Astrocyte (in vitro differentiated cells and primary cell): ENCODE results near the gene CRLF2. TPM values are rescaled to one million over a fixed set of nuclear protein-coding genes. Genes with fewer than 3 reads are reported as not detected.

ENCODE experiments used
- DNase-seq: peaks from one replicate; pipeline ENCODE4 v3.0.0-alpha.2; 2010; ENCODE audit warnings: low read depth
- FAIRE-seq: peaks from 2 replicates; lab custom pipeline; 2011; peaks lifted over from hg19 to GRCh38; lab: Jason Lieb, UNC
- H2AFZ ChIP-seq: 2 replicates; pipeline ENCODE4 v1.6.0; 2012; ENCODE audit warnings: low read depth, low read length, inconsistent platforms
- H3K27ac ChIP-seq: 2 replicates; pipeline ENCODE4 v1.5.1; 2011; ENCODE audit warnings: low read depth, low read length, inconsistent platforms
- H3K27me3 ChIP-seq: 2 replicates; pipeline ENCODE4 v1.6.0; 2011; ENCODE audit warnings: low read length, inconsistent platforms; ENCODE audit not compliant: insufficient read depth
- H3K36me3 ChIP-seq: 2 replicates; pipeline ENCODE4 v1.5.1; 2011; ENCODE audit warnings: low read length, inconsistent platforms; ENCODE audit not compliant: insufficient read depth
- H3K4me1 ChIP-seq: 2 replicates; pipeline ENCODE4 v1.5.1; 2011; ENCODE audit warnings: low read length, inconsistent platforms; ENCODE audit not compliant: insufficient read depth
- H3K4me2 ChIP-seq: 2 replicates; pipeline ENCODE4 v1.6.0; 2012; ENCODE audit warnings: low read length, inconsistent platforms
- H3K4me3 ChIP-seq: 2 replicates; pipeline ENCODE4 v1.5.1; 2011; ENCODE audit warnings: low read depth, mild to moderate bottlenecking, low read length, inconsistent platforms; ENCODE audit not compliant: insufficient read depth
- H3K79me2 ChIP-seq: 2 replicates; pipeline ENCODE4 v1.6.0; 2012; ENCODE audit warnings: mild to moderate bottlenecking, low read length, inconsistent platforms; ENCODE audit not compliant: insufficient read depth
- H3K9ac ChIP-seq: 2 replicates; pipeline ENCODE4 v1.6.0; 2012; ENCODE audit warnings: mild to moderate bottlenecking, low read length, inconsistent platforms
- H3K9me3 ChIP-seq: 2 replicates; pipeline ENCODE4 v1.5.1; 2012; ENCODE audit warnings: low read depth, mild to moderate bottlenecking, low read length, inconsistent platforms; ENCODE audit not compliant: insufficient read depth
- H4K20me1 ChIP-seq: 2 replicates; pipeline ENCODE4 v1.6.0; 2012; ENCODE audit warnings: low read length, inconsistent platforms; ENCODE audit not compliant: insufficient read depth
- H3K27ac Mint-ChIP-seq: one replicate; pipeline ENCODE4 v1.8.0; 2021; ENCODE audit warnings: mild to moderate bottlenecking, mixed read lengths; ENCODE audit not compliant: unreplicated experiment
- H3K27me3 Mint-ChIP-seq: one replicate; pipeline ENCODE4 v1.8.0; 2021; ENCODE audit warnings: low read depth, mixed read lengths; ENCODE audit not compliant: unreplicated experiment
- H3K36me3 Mint-ChIP-seq: one replicate; pipeline ENCODE4 v1.8.0; 2021; ENCODE audit warnings: low read depth, mixed read lengths; ENCODE audit not compliant: unreplicated experiment
- H3K4me1 Mint-ChIP-seq: one replicate; pipeline ENCODE4 v1.8.0; 2021; ENCODE audit warnings: low read depth, mixed read lengths; ENCODE audit not compliant: unreplicated experiment
- H3K4me3 Mint-ChIP-seq: one replicate; pipeline ENCODE4 v1.8.0; 2021; ENCODE audit warnings: mild to moderate bottlenecking, moderate library complexity, mixed read lengths; ENCODE audit not compliant: unreplicated experiment
- H3K9me3 Mint-ChIP-seq: one replicate; pipeline ENCODE4 v1.8.0; 2021; ENCODE audit warnings: mild to moderate bottlenecking, mixed read lengths; ENCODE audit not compliant: unreplicated experiment
- EZH2 ChIP-seq: IDR thresholded peaks from 2 replicates; pipeline ENCODE4 v1.6.1; 2012; ENCODE audit warnings: mild to moderate bottlenecking, low read length, inconsistent platforms; ENCODE audit not compliant: insufficient read depth
- total RNA-seq: library from RNA; stranded (reverse); gene quantifications from 2 replicates; pipeline ENCODE4 v1.2.1, GENCODE V29; 2021
- TF ChIP-seq, protein P1 (sequence below): IDR thresholded peaks from 2 replicates; pipeline ENCODE4 v1.5.1; 2011; ENCODE audit warnings: low read depth, mild to moderate bottlenecking, inconsistent platforms, low read length, moderate library complexity; ENCODE audit not compliant: insufficient read depth

The CRLF2 gene
- total RNA-seq, 1 donor from 2014 or later = not detected

DNA sequence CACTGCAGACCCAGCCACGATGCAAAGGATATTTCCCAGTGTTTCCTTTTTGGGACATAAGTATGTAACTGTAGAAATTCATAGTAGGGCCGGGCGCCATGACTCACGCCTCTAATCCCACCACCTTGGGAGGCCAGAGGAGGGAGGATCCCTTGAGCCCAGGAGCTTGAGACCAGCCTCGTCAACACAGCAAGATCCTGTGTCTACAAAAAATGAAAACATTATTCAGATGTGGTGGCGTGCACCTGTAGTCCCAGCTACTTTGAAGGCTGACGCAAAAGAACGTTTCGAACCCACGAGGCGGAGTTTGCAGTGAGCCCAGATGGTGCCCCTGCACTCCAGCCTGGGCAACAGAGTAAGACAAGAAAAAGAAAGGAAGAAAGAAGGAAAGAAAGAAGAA is 49.2 kb downstream of the CRLF2 start:
- Mint-ChIP-seq H3K4me3 (no peak overlapping the region), H3K27ac (no peak overlapping the region), H3K27me3 (no peaks in the 10 kb centered on the region), H3K4me1 (no peaks in the 10 kb centered on the region), H3K36me3 (no peaks in the 10 kb centered on the region), H3K9me3 (peaks cover 23% of the 10 kb centered on the region)
- no peak for DNase-seq
- H3K4me2 ChIP-seq = no peak overlapping the region
- no peaks in the 10 kb centered on the region for H3K4me1 ChIP-seq
- no peaks in the 10 kb centered on the region for H4K20me1 ChIP-seq
- TF ChIP-seq, protein P1, sequence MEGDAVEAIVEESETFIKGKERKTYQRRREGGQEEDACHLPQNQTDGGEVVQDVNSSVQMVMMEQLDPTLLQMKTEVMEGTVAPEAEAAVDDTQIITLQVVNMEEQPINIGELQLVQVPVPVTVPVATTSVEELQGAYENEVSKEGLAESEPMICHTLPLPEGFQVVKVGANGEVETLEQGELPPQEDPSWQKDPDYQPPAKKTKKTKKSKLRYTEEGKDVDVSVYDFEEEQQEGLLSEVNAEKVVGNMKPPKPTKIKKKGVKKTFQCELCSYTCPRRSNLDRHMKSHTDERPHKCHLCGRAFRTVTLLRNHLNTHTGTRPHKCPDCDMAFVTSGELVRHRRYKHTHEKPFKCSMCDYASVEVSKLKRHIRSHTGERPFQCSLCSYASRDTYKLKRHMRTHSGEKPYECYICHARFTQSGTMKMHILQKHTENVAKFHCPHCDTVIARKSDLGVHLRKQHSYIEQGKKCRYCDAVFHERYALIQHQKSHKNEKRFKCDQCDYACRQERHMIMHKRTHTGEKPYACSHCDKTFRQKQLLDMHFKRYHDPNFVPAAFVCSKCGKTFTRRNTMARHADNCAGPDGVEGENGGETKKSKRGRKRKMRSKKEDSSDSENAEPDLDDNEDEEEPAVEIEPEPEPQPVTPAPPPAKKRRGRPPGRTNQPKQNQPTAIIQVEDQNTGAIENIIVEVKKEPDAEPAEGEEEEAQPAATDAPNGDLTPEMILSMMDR = no peak
- TF ChIP-seq EZH2 = no peak
- H3K79me2 ChIP-seq = no peaks in the 10 kb centered on the region
- no peak overlapping the region for H3K27ac ChIP-seq
- no peaks in the 10 kb centered on the region for H3K27me3 ChIP-seq
- H3K36me3 ChIP-seq = no peaks in the 10 kb centered on the region
- no peaks in the 10 kb centered on the region for H3K9me3 ChIP-seq
- H3K4me3 ChIP-seq = no peak overlapping the region
- no peak overlapping the region for H2AFZ ChIP-seq
- FAIRE-seq = no peak
- H3K9ac ChIP-seq = no peak overlapping the region

DNA sequence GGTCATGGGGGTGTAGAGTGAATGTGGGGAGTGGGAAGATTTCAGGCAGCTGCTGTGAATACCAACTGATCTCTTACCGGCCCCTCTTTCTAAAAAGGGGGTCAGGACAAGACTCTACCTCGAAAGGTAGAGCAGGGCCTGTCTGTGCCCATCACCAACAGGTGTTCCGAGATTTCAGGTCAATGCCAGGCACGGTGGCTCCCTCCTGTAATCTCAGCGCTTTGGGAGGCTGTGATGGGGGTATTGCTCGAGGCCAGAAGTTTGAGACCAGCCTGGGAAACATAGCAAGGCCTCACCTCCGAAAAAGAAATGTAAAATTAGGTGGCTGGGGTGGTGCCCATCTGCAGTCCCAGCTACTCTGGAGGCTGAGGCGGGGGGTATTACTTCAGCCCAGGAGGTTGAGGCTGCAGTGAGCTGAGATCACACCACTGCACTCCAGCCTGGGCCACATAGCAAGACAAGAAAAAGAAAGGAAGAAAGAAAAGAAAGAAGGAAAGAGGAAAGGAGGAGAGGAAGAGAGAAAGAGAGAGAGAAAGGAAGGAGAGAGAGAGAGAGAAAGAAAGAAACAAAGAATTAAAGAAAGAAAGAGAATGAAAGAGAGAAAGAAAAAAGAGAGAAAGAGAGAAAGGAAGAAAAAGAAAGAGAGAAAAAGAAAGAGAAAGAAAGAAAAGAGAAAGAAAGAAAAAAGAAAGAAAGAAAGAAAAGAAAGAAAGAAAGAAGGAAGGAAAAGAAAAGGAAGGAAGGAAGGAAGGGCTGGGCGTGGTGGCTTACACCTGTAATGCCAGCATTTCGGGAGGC is 50.1 kb downstream of the CRLF2 start:
- H3K27me3 Mint-ChIP-seq = no peaks in the 10 kb centered on the region
- no peaks in the 10 kb centered on the region for H3K36me3 Mint-ChIP-seq
- no peaks in the 10 kb centered on the region for H3K4me1 Mint-ChIP-seq
- Histone ChIP-seq H3K27ac (no peak overlapping the region), H3K9ac (no peak overlapping the region), H2AFZ (no peak overlapping the region), H3K79me2 (no peaks in the 10 kb centered on the region), H3K4me3 (no peak overlapping the region), H3K4me1 (no peaks in the 10 kb centered on the region), H3K36me3 (no peaks in the 10 kb centered on the region), H4K20me1 (no peaks in the 10 kb centered on the region), H3K9me3 (no peaks in the 10 kb centered on the region), H3K27me3 (no peaks in the 10 kb centered on the region), H3K4me2 (no peak overlapping the region)
- FAIRE-seq (no peak), DNase-seq (no peak)
- no peak overlapping the region for H3K27ac Mint-ChIP-seq
- peaks cover 19% of the 10 kb centered on the region for H3K9me3 Mint-ChIP-seq
- H3K4me3 Mint-ChIP-seq = no peak overlapping the region
- no peak for TF ChIP-seq EZH2
- TF ChIP-seq, protein P1 = no peak

- Mint-ChIP-seq H3K27ac (no peak overlapping the region), H3K27me3 (no peaks in the 10 kb centered on the region)
Measured at GRCh38 chrX:1159548-1159947, 52.9 kb downstream of the CRLF2 start.

More at GRCh38 chrX:1159548-1159947, 52.9 kb downstream of the CRLF2 start:
- DNase-seq = no peak
- no peaks in the 10 kb centered on the region for H3K4me1 Mint-ChIP-seq
- Histone ChIP-seq H3K4me1 (no peaks in the 10 kb centered on the region), H2AFZ (no peak overlapping the region), H3K27me3 (no peaks in the 10 kb centered on the region), H3K9me3 (no peaks in the 10 kb centered on the region), H3K36me3 (no peaks in the 10 kb centered on the region), H3K27ac (no peak overlapping the region), H3K9ac (no peak overlapping the region), H3K4me2 (no peak overlapping the region), H4K20me1 (no peaks in the 10 kb centered on the region), H3K4me3 (no peak overlapping the region), H3K79me2 (no peaks in the 10 kb centered on the region)
- FAIRE-seq = peak; percentile 78
- no peak overlapping the region for H3K4me3 Mint-ChIP-seq
- peaks cover 17% of the 10 kb centered on the region for H3K9me3 Mint-ChIP-seq
- no peaks in the 10 kb centered on the region for H3K36me3 Mint-ChIP-seq
- TF ChIP-seq, protein P1 = no peak
- no peak for TF ChIP-seq EZH2
